ENCODE measurements around the gene BICRAL.

Gene BICRAL

GRCh38 chr6:42751055-42751454, 30.8 kb upstream of the BICRAL start:
- no peak for TF ChIP-seq CTCF (IDR thresholded peaks at IDR 0.05; ENCODE audit: borderline replicate concordance, control extremely low read depth, extremely low read depth, insufficient read depth, missing control alignments)
- in situ Hi-C loops (cut with MboI; ENCODE audit: low sequenced_read_pairs, unreplicated experiment), result no loop called here
- DNase-seq (ENCODE audit: low spot score), result no peak

- TF ChIP-seq CTCF (IDR thresholded peaks at IDR 0.05; ENCODE audit: borderline replicate concordance, control extremely low read depth, extremely low read depth, insufficient read depth, missing control alignments), result no peak
- DNase-seq (ENCODE audit: low spot score), result no peak
- in situ Hi-C loops (cut with MboI; ENCODE audit: low sequenced_read_pairs, unreplicated experiment), result no loop called here
These were observed 27.1 kb upstream of the BICRAL start for GRCh38 chr6:42754759-42755158.

- TF ChIP-seq CTCF (IDR thresholded peaks at IDR 0.05; ENCODE audit: borderline replicate concordance, control extremely low read depth, extremely low read depth, insufficient read depth, missing control alignments), result no peak
- no peak for DNase-seq (ENCODE audit: low spot score)
- in situ Hi-C loops (cut with MboI; ENCODE audit: low sequenced_read_pairs, unreplicated experiment), result no loop called here
These were observed 25.1 kb upstream of the BICRAL start for GRCh38 chr6:42756722-42757121.

GRCh38 chr6:42758756-42759430, 23.0 kb upstream of the BICRAL start:
- in situ Hi-C loops (cut with MboI; ENCODE audit: low sequenced_read_pairs, unreplicated experiment), result no loop called here
- TF ChIP-seq CTCF (IDR thresholded peaks at IDR 0.05; ENCODE audit: borderline replicate concordance, control extremely low read depth, extremely low read depth, insufficient read depth, missing control alignments), result no peak
- DNase-seq (ENCODE audit: low spot score), result no peak

GRCh38 chr6:42761287-42762067, 20.4 kb upstream of the BICRAL start:
- in situ Hi-C loops (cut with MboI; ENCODE audit: low sequenced_read_pairs, unreplicated experiment), result no loop called here
- no peak for DNase-seq (ENCODE audit: low spot score)
- no peak for TF ChIP-seq CTCF (IDR thresholded peaks at IDR 0.05; ENCODE audit: borderline replicate concordance, control extremely low read depth, extremely low read depth, insufficient read depth, missing control alignments)

GRCh38 chr6:42762426-42762859, 19.4 kb upstream of the BICRAL start:
- DNase-seq (ENCODE audit: low spot score), result no peak
- no peak for TF ChIP-seq CTCF (IDR thresholded peaks at IDR 0.05; ENCODE audit: borderline replicate concordance, control extremely low read depth, extremely low read depth, insufficient read depth, missing control alignments)
- in situ Hi-C loops (cut with MboI; ENCODE audit: low sequenced_read_pairs, unreplicated experiment), result no loop called here
